Naive thymus-derived CD4-positive, alpha-beta T cell (primary cell): Measurements from ENCODE around the gene KCMF1. TPM values are rescaled to one million over a fixed set of nuclear protein-coding genes. Genes with fewer than 3 reads are reported as not detected.

Source experiments
- ATAC-seq: fragments of 150-1000 bp; cut with Tn5 transposase; 2 replicates; pipeline ENCODE4 v1.10.0; 2021; ENCODE audit warnings: mild to moderate bottlenecking, moderate library complexity
- CTCF ChIA-PET: fragments of 350-600 bp; sonication (Branson Sonifier 250); formaldehyde crosslinking; loops from one replicate; lab custom pipeline; 2021; ENCODE audit warnings: antibody characterized with exemption; lab: Charles Lee
- POLR2A ChIA-PET: fragments of 350-600 bp; sonication (Branson Sonifier 250); formaldehyde crosslinking; loops from one replicate; lab custom pipeline; 2021; ENCODE audit warnings: antibody characterized with exemption, inconsistent platforms; lab: Charles Lee
- DNase-seq, 9 donors: peaks; one replicate each; pipeline versions ENCODE4 v3.0.0 to v3.0.0-alpha.2; 2020 to 2022; ENCODE audit warnings: mixed read lengths in 1 of 9
- H3K27ac ChIP-seq: one replicate; pipeline ENCODE4 v1.7.0; 2013; ENCODE audit warnings: mild to moderate bottlenecking, low read depth, low read length, moderate library complexity
- H3K27me3 ChIP-seq, 2 donors: one replicate each; pipeline ENCODE4 v1.7.0; 2013; ENCODE audit warnings: low read length in 2 of 2, mild to moderate bottlenecking in 2 of 2, moderate library complexity in 2 of 2; ENCODE audit not compliant: control insufficient read depth in 2 of 2, insufficient read depth in 2 of 2
- H3K36me3 ChIP-seq, 3 experiments: 1 replicate in 2 of 3; 2 replicates in 1 of 3; pipeline ENCODE4 v1.7.0; 2013; ENCODE audit warnings: low read length in 3 of 3, mild to moderate bottlenecking in 3 of 3, moderate library complexity in 1 of 3; ENCODE audit not compliant: insufficient read depth in 3 of 3, control insufficient read depth in 2 of 3
- H3K4me1 ChIP-seq, 2 donors: one replicate each; pipeline ENCODE4 v1.7.0; 2013; ENCODE audit warnings: low read length in 2 of 2, mild to moderate bottlenecking in 2 of 2, moderate library complexity in 1 of 2; ENCODE audit not compliant: control insufficient read depth in 2 of 2, insufficient read depth in 2 of 2
- H3K4me3 ChIP-seq: 2 replicates; pipeline ENCODE4 v1.7.0; 2013; ENCODE audit warnings: mild to moderate bottlenecking, low read length
- H3K9me3 ChIP-seq, 3 experiments: 1 replicate in 2 of 3; 2 replicates in 1 of 3; pipeline ENCODE4 v1.7.0; 2013; ENCODE audit warnings: low read length in 3 of 3; ENCODE audit not compliant: control insufficient read depth in 2 of 3
- H3K27ac Mint-ChIP-seq, 9 donors: one replicate each; pipeline ENCODE4 v1.8.0; 2020 to 2022; ENCODE audit warnings: mixed read lengths in 9 of 9, mild to moderate bottlenecking in 8 of 9, moderate library complexity in 5 of 9, inconsistent platforms in 2 of 9
- H3K27me3 Mint-ChIP-seq, 5 donors: one replicate each; pipeline ENCODE4 v1.8.0; 2021 to 2022; ENCODE audit warnings: mixed read lengths in 5 of 5, mild to moderate bottlenecking in 1 of 5
- H3K36me3 Mint-ChIP-seq, 5 donors: one replicate each; pipeline ENCODE4 v1.8.0; 2020 to 2022; ENCODE audit warnings: mixed read lengths in 5 of 5, mild to moderate bottlenecking in 3 of 5, inconsistent platforms in 1 of 5
- H3K4me1 Mint-ChIP-seq, 7 donors: one replicate each; pipeline ENCODE4 v1.8.0; 2020 to 2022; ENCODE audit warnings: mixed read lengths in 7 of 7, mild to moderate bottlenecking in 3 of 7, inconsistent platforms in 1 of 7
- H3K4me3 Mint-ChIP-seq, 10 donors: one replicate each; pipeline ENCODE4 v1.8.0; 2020 to 2022; ENCODE audit warnings: mild to moderate bottlenecking in 10 of 10, mixed read lengths in 10 of 10, moderate library complexity in 6 of 10, inconsistent platforms in 2 of 10
- H3K9me3 Mint-ChIP-seq, 11 donors: one replicate each; pipeline ENCODE4 v1.8.0; 2020 to 2022; ENCODE audit warnings: mixed read lengths in 11 of 11, mild to moderate bottlenecking in 4 of 11, inconsistent platforms in 1 of 11, moderate library complexity in 1 of 11
- intact Hi-C, 2 donors: fragments of 100-400 bp; cut with micrococcal nuclease; formaldehyde crosslinking; loops; one replicate each; pipeline ENCODE4 v1.15.1; 2023
- polyA plus RNA-seq, 2 donors: library from polyadenylated mRNA; unstranded; fragments of 300-500 nt; fragmentation: Illumina TruSeq; gene quantifications; one replicate each; pipeline ENCODE4 v1.2.3, GENCODE V29; 2021
- total RNA-seq, 6 experiments: library from RNA in 5 of 6; stranded (reverse) in 5 of 6; gene quantifications; 1 replicate in 5 of 6; 2 replicates in 1 of 6; pipeline ENCODE4 v1.2.3 and lab custom pipeline; 2021 to 2026

Gene KCMF1
- total and polyA plus RNA-seq, 7 experiments from 2014 or later = 15.6 to 81.3 (median 60.6) TPM

DNA sequence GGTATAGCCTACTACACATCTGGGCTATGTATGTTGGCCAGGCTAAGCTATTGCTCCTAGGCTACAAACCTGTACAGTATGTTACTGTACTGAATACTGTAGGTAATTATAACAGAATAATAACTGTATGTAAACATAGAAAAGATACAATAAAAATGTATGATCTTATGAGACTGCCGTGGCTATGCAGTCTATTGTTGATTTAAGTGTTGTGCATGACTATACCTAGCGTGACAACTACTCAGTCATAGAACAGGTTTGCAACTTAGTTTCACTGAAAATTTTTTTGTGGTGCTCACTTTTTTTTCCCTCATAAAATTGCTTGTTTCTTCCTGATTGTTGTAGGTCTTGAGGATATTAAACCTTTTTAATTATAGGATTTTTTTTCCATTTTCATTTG, 25.9 kb downstream of the KCMF1 start:
- DNase-seq (no peak), ATAC-seq (no peak)
- peaks cover 0 to 7% (median 4%) of the 10 kb centered on the region in 5 donors for H3K36me3 Mint-ChIP-seq
- H3K27me3 Mint-ChIP-seq = no peaks in the 10 kb centered on the region
- peaks cover 28 to 71% (median 55%) of the 10 kb centered on the region in 7 donors for H3K4me1 Mint-ChIP-seq
- H3K27me3 ChIP-seq = no peaks in the 10 kb centered on the region
- H3K4me3 Mint-ChIP-seq = peak overlapping the region in 2 of 10 donors; percentile 8 to 14
- no peaks in the 10 kb centered on the region for H3K9me3 ChIP-seq
- no peak overlapping the region for H3K27ac Mint-ChIP-seq
- no peak overlapping the region for H3K27ac ChIP-seq
- no peaks in the 10 kb centered on the region for H3K36me3 ChIP-seq
- no peaks in the 10 kb centered on the region for H3K9me3 Mint-ChIP-seq
- ChIA-PET CTCF (no interaction called here), POLR2A (no interaction called here)
- H3K4me1 ChIP-seq = peaks cover 14 to 16% of the 10 kb centered on the region in 2 donors
- intact Hi-C loops = loop anchor here in 1 of 2 donors (2.0 kb wide), 1 partner anchor 16 kb away; no protein-coding TSS in a partner anchor
- no peak overlapping the region for H3K4me3 ChIP-seq

DNA sequence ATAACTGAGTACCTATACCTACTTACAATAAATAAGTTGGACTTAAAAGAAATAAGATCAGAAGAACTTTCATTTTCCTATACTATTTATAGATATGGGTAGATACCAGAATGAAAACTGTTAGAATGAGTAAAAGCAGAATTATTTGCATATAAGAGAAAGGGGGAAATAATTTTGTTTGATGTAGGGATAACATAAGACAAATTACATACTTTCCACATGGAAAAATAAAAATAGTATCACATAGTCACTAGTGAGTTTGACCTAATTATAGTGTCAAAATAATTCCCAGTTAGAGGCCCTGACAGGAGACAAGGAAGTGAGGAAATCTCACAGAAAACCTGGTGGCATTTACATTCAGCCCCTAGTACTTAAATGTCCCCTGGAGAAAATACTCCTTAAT, 28.6 kb downstream of the KCMF1 start:
- Histone ChIP-seq H3K4me3 (no peak overlapping the region), H3K36me3 (no peaks in the 10 kb centered on the region), H3K9me3 (no peaks in the 10 kb centered on the region), H3K27me3 (no peaks in the 10 kb centered on the region), H3K27ac (no peak overlapping the region), H3K4me1 (peaks cover 14 to 16% of the 10 kb centered on the region in 2 donors)
- Mint-ChIP-seq H3K4me3 (peak overlapping the region in 3 of 10 donors; percentile 23 to 47 (median 30)), H3K4me1 (peaks cover 29 to 82% (median 70%) of the 10 kb centered on the region in 7 donors), H3K27me3 (no peaks in the 10 kb centered on the region), H3K27ac (peak overlapping the region in 7 of 9 donors; percentile 3 to 85 (median 60)), H3K36me3 (peaks cover 0 to 12% (median 7%) of the 10 kb centered on the region in 5 donors), H3K9me3 (no peaks in the 10 kb centered on the region)
- intact Hi-C loops = no loop called here
- DNase-seq (no peak), ATAC-seq (no peak)
- ChIA-PET CTCF (no interaction called here), POLR2A (no interaction called here)

DNA sequence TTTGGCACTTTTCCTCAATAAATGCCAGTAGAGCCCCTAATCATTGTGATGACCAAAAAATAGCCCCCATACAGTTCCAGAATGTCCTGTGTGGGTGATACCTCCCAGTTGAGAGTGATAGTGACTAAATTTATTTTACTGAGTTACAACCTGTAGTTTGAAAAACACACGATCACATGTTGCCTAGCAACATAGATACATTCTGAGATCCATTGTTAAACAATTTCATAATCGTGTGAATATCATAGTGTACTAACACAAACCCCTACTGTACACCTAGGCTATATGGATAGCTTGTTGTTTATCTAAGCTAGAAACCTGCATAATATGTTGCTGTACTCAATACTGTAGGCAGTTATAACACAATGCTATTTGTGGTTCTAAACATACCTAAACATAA, 30.6 kb downstream of the KCMF1 start:
- Histone ChIP-seq H3K27me3 (no peaks in the 10 kb centered on the region), H3K27ac (peak overlapping the region; percentile 27), H3K4me3 (no peak overlapping the region), H3K36me3 (no peaks in the 10 kb centered on the region), H3K9me3 (no peaks in the 10 kb centered on the region), H3K4me1 (peaks cover 6 to 16% of the 10 kb centered on the region in 2 donors)
- no peaks in the 10 kb centered on the region for H3K9me3 Mint-ChIP-seq
- ATAC-seq (peak; percentile 29), DNase-seq (no peak)
- ChIA-PET POLR2A (interaction anchor here (0.5 to 0.6 kb wide), 2 partner anchors 47 to 54 kb away, joined by 3 read pairs; no protein-coding TSS in a partner anchor), CTCF (interaction anchor here (1.4 kb wide), 1 partner anchor 76 kb away, joined by 4 read pairs; no protein-coding TSS in a partner anchor)
- intact Hi-C loops = no loop called here
- H3K27ac Mint-ChIP-seq = peak overlapping the region in 8 of 9 donors; percentile 17 to 85 (median 56)
- no peaks in the 10 kb centered on the region for H3K27me3 Mint-ChIP-seq
- peak overlapping the region in 2 of 10 donors; percentile 27 to 36 for H3K4me3 Mint-ChIP-seq
- H3K36me3 Mint-ChIP-seq = peaks cover 0 to 13% (median 12%) of the 10 kb centered on the region in 5 donors
- H3K4me1 Mint-ChIP-seq = peaks cover 19 to 74% (median 63%) of the 10 kb centered on the region in 7 donors

DNA sequence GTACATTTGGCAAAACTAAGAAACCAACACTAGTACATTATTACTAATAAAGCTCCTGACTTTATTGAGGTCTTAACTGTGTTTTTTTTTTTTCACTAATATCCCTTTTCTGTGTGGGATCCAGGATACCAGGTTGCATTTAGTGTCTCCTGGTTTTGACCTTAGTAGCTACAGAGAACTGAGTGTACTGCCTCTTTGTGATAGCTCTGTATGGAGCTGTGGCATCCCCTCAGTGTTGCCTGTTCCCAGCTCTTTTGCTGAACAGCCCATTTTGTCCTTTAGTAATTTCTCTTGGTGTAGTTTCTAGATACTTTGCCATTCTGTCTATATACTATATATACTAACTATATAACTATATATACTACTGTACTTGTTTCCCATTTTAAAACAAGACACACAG, 31.6 kb downstream of the KCMF1 start:
- peaks cover 26 to 75% (median 60%) of the 10 kb centered on the region in 7 donors for H3K4me1 Mint-ChIP-seq
- intact Hi-C loops = loop anchor here in 1 of 2 donors (1.0 kb wide), 1 partner anchor 9 kb away; no protein-coding TSS in a partner anchor

DNA sequence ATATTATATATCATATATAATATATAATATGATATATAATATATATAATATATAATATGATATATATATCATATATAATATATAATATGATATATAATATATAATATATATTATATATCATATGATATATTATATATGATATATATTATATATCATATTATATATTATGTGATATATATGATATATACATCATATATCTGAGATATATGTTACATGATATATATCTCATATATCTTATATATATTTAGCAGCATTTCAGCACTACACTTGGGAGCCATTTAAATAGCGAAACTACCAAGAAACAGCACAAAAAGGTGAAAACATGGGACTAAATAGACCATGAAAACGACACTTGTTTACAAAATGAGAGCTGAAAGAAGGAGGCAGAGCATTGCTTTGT, 37.3 kb downstream of the KCMF1 start:
- ChIA-PET CTCF (no interaction called here), POLR2A (interaction anchor here (1.2 kb wide), 1 partner anchor 39 kb away, joined by 3 read pairs; no protein-coding TSS in a partner anchor)
- Mint-ChIP-seq H3K36me3 (peaks cover 4 to 37% (median 25%) of the 10 kb centered on the region in 5 donors), H3K27ac (peak overlapping the region in 1 of 9 donors; percentile 71), H3K4me1 (peaks cover 42 to 77% (median 63%) of the 10 kb centered on the region in 7 donors), H3K4me3 (no peak overlapping the region), H3K27me3 (no peaks in the 10 kb centered on the region), H3K9me3 (peaks cover 0 to 6% (median 0%) of the 10 kb centered on the region in 11 donors)
- Histone ChIP-seq H3K9me3 (no peaks in the 10 kb centered on the region), H3K27ac (no peak overlapping the region), H3K4me3 (no peak overlapping the region), H3K27me3 (no peaks in the 10 kb centered on the region), H3K4me1 (peaks cover 3 to 23% of the 10 kb centered on the region in 2 donors), H3K36me3 (peaks cover 0 to 11% (median 2%) of the 10 kb centered on the region in 3 experiments)
- ATAC-seq (no peak), DNase-seq (no peak)
- intact Hi-C loops = no loop called here

More for the DNA sequence above, 31.6 kb downstream of the KCMF1 start:
- Histone ChIP-seq H3K9me3 (no peaks in the 10 kb centered on the region), H3K36me3 (peaks cover 0 to 2% (median 2%) of the 10 kb centered on the region in 3 experiments), H3K4me1 (peaks cover 6 to 16% of the 10 kb centered on the region in 2 donors), H3K27me3 (no peaks in the 10 kb centered on the region), H3K4me3 (no peak overlapping the region), H3K27ac (no peak overlapping the region)
- DNase-seq = no peak
- peaks cover 0 to 2% (median 0%) of the 10 kb centered on the region in 11 donors for H3K9me3 Mint-ChIP-seq
- ATAC-seq = no peak
- CTCF ChIA-PET = interaction anchor here (1.4 kb wide), 1 partner anchor 77 kb away, joined by 4 read pairs; no protein-coding TSS in a partner anchor
- no peaks in the 10 kb centered on the region for H3K27me3 Mint-ChIP-seq
- peak overlapping the region in 4 of 9 donors; percentile 28 to 85 (median 58) for H3K27ac Mint-ChIP-seq
- peaks cover 4 to 22% (median 15%) of the 10 kb centered on the region in 5 donors for H3K36me3 Mint-ChIP-seq
- no peak overlapping the region for H3K4me3 Mint-ChIP-seq
- POLR2A ChIA-PET = interaction anchor here (0.6 to 0.7 kb wide), 2 partner anchors 10 to 55 kb away, joined by 3 read pairs; no protein-coding TSS in a partner anchor

DNA sequence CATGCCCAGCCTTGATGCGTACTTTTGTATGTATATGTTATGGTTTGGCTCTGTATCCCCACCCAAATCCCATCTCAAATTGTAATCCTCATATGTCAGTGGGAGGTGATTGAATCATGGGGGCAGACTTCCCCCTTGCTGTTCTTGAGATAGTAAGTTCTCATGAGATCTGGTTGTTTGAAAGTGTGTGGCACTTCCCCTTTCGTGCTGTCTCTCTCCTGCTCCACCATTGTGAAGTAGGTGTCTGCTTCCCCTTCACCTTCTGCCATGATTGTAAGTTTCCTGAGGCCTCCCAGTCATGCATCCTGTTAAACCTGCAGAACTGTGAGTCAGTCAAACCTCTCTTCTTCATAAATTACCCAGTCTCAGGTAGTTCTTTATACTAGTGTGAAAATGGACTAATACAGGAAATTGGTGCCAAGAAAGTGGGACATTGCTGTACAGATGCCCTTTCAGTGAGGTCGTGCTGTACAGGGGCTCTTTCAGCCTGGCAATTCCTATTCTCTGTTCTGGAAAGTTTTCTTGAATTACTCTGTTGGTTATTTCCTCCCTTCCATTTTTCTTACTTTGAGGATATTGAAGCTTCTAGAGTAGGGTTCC, 38.2 kb downstream of the KCMF1 start:
- peaks cover 47 to 78% (median 66%) of the 10 kb centered on the region in 7 donors for H3K4me1 Mint-ChIP-seq
- no peaks in the 10 kb centered on the region for H3K9me3 ChIP-seq
- H3K27ac ChIP-seq = no peak overlapping the region
- H3K27me3 ChIP-seq = no peaks in the 10 kb centered on the region
- H3K9me3 Mint-ChIP-seq = peaks cover 0 to 6% (median 0%) of the 10 kb centered on the region in 11 donors
- no peaks in the 10 kb centered on the region for H3K27me3 Mint-ChIP-seq
- peaks cover 0 to 11% (median 2%) of the 10 kb centered on the region in 3 experiments for H3K36me3 ChIP-seq
- ATAC-seq = peak; percentile 44
- no peak overlapping the region for H3K4me3 ChIP-seq
- peaks cover 4 to 32% (median 25%) of the 10 kb centered on the region in 5 donors for H3K36me3 Mint-ChIP-seq
- intact Hi-C loops = no loop called here
- H3K27ac Mint-ChIP-seq = peak overlapping the region in 8 of 9 donors; percentile 7 to 86 (median 71)
- H3K4me1 ChIP-seq = peaks cover 3 to 25% of the 10 kb centered on the region in 2 donors
- H3K4me3 Mint-ChIP-seq = peak overlapping the region in 5 of 10 donors; percentile 5 to 53 (median 20)
- ChIA-PET CTCF (no interaction called here), POLR2A (interaction anchor here (0.6 kb wide), 2 partner anchors 33 to 516 kb away, joined by 3 read pairs; no protein-coding TSS in a partner anchor)
- DNase-seq = no peak
